HG03108 (cell line): ENCODE measurements around the gene FCHO2.

ENCODE experiments used
- ATAC-seq: cut with Tn5 transposase; IDR thresholded peaks from one replicate; pipeline ENCODE4 v1.9.1; 2021; ENCODE audit warnings: moderate library complexity; ENCODE audit not compliant: unreplicated experiment

Gene FCHO2

DNA sequence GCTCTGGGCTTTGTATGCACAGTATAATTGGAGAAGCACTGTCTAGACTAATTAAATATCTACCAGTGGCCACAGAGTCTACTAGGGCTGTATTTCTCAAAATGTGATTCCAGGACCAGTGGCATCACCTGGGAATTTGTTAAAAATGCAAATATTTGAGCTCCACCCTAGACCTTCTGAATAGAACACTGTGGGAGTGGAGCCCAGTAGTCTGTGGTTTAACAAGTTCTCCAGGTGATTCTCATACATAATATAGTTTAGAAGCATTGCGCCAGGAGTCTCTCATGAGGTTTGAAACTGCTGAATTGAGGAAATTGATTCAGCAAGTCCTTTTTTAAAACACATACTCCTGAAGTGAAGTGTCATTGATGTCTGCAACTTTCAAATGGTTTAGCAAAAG, 74.7 kb downstream of the FCHO2 start:
- ATAC-seq: no peak

DNA sequence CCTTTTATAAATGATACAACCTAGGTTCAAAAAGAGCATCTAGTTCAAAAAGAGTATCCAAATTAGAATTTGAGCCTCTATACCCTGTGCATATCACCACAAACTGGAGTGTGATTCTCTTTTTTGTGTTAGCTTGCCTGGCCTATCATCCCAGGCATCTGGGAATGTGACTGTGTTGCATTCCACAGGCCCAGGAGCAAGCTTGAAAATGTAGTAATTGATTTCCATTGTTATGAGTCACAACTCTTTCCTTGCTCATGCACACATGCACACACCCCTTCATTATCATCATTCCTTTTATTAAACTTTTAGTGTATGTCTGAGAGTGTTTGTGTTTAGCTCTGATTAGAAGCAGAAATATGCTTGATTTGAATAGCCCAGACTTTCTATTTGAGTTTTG, 75.2 kb downstream of the FCHO2 start:
- ATAC-seq: no peak

GRCh38 chr5:73031839-73032238, 76.0 kb downstream of the FCHO2 start:
- no peak for ATAC-seq

GRCh38 chr5:73032635-73033034, 76.8 kb downstream of the FCHO2 start:
- ATAC-seq: no peak

DNA sequence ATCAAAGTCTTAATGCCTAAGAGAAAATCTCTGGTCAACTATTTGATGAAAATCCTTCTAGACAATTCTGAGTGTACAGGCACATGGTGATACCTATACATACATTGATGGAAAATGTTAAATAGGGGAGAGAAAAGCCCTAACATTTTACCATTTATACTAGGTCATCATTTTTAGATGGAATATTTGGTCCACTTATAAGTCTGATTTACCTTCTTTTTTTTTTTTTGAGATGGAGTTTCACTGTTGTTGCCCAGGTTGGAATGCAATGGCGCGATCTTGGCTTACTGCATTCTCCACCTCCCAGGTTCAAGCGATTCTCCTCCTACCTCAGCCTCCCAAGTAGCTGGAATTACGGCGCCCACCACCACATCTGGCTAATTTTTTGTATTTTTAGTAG, 81.7 kb downstream of the FCHO2 start:
- ATAC-seq: no peak

- no peak for ATAC-seq
These were observed 83.2 kb downstream of the FCHO2 start for GRCh38 chr5:73039082-73039481.

DNA sequence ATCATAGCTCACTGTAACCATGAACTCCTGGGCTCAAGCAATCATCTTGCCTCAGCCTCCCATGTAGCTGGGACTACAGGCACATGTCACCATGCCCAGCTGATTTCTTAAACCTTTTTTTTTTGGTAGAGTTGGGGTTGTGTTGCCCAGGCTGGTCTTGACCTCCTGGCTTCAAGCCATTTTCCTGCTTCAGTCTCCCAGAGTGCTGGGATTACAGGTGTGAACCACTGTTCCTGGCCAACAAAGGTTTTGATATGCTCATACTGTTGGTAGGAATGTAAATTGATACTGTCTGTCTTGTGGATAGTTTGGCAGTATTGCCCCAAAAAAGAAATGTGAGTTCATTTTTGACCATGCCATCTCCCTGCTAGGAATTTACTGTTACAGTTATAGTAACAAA, 87.2 kb downstream of the FCHO2 start:
- no peak for ATAC-seq

DNA sequence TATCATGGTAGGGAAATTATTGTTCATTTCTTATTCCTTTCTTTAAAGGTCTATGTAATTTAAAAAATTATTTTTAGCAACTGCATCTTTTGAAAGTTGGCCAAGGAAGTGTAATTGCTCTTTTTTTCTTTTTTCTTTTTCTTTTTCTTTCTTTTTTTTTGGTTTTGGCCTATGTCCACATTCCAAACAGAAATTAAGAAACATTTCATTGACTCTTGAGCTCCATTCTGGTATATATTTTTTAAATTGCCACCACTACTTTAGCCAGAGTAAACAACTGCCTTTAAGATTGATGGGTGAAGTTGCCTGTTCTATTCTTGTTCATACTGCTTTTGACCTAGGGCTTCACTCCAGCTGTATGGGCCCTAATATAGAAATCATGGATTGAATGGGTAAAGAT, 88.7 kb downstream of the FCHO2 start:
- no peak for ATAC-seq

GRCh38 chr5:73045623-73046022, 89.8 kb downstream of the FCHO2 start:
- no peak for ATAC-seq

DNA sequence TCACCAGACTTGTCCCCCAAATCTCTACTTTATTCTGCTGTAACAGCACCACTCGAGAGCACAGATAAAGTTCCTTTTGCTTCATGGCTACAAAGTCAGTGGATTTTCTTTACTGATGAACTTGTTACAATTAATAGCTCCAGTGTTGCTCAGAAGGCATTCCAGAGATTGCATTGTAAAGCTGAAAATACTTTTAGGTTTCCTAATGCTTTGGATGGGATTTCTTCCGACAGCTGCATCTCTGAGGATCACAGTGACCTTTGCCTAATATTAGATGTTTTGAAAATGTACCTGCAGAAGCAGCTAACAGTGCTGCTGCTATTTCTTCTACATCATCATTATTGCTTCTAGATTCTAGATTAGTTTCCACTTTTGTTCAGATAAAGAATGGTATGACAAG, 105.8 kb downstream of the FCHO2 start:
- no peak for ATAC-seq

- no peak for ATAC-seq
These were observed 110.6 kb downstream of the FCHO2 start for GRCh38 chr5:73066466-73066865.

GRCh38 chr5:73067213-73067612, 111.4 kb downstream of the FCHO2 start:
- no peak for ATAC-seq

DNA sequence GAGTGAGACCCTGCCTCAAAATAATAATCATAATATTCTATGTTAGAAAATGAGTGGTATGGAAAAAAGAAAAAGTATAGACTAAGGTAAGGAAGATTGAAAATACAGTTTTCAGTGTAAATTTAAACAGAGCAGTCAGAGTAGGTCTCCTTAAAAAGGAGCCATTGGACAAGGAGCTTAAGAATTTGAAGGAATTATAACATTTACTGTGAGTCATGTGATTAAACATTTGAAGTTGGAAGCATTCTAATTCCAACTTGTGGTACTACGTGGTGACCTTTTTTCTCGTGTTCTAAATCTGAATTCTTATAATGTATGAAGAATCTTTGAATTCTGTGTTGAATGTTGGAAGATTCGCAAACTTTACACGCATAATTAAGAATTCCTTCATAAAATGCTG, 125.3 kb downstream of the FCHO2 start:
- no peak for ATAC-seq

DNA sequence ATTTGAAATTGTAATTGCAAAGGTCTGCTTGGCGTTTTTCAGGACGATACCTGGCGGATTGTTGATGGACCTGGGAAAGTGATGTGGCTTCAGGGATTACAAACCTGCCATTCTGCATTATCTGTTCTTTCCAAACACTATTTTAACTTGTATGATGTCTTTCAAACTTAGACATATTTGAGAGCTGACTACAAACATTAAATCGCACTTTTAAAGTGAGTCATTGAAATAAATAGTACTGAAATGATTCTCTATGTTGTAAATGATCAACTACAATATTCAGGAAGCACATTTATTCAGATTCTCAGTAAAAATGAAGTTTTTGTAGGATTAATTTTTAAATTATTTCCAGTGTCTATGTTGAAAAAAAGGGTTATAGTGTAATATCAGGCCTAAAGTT, 132.2 kb downstream of the FCHO2 start:
- ATAC-seq: no peak

GRCh38 chr5:73093943-73094342, 138.1 kb downstream of the FCHO2 start:
- no peak for ATAC-seq

DNA sequence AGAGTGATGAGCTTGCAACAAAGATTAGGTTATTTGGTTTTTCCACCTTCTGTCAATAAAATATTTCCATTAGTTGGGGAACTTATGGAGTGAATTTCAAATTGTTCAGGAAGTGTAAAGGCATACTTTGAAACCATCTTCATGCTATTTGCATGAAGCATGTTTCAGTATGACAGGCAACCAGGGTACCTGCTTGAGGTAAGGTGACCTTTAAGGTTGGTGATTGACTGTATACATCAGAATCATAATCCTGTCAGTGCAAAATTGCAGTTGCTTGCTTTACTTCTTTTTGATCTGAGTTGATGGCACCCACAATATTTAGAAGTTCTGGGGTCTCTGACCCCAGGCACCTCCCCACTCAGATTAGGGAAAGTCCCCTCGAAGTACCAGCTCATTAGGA, 138.6 kb downstream of the FCHO2 start:
- no peak for ATAC-seq

GRCh38 chr5:73095564-73096238, 139.9 kb downstream of the FCHO2 start:
- ATAC-seq: no peak

GRCh38 chr5:73096239-73096575, 140.4 kb downstream of the FCHO2 start:
- no peak for ATAC-seq

GRCh38 chr5:73097740-73098139, 141.9 kb downstream of the FCHO2 start:
- no peak for ATAC-seq

GRCh38 chr5:73100109-73100508, 144.3 kb downstream of the FCHO2 start:
- no peak for ATAC-seq

DNA sequence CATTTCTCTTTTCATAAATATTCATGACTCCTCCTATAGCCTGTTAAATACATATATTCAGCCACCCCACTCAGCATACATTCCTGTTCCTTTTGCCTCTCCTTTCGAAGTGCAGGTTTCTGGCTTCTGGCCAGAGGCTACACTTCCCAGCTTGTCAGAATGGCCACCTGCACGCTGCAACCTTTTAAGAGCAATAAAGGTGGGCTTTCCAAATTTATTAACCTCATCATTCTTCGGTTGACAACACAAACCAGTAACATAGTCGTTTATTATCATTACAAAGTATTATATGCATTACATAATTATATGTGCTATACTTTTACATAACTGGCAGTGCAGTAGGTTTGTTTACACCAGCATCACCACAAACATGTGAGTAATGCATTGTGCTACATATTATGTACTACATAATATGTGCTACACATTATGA, 148.0 kb downstream of the FCHO2 start:
- ATAC-seq: no peak

GRCh38 chr5:73104326-73104725, 148.5 kb downstream of the FCHO2 start:
- ATAC-seq: no peak

DNA sequence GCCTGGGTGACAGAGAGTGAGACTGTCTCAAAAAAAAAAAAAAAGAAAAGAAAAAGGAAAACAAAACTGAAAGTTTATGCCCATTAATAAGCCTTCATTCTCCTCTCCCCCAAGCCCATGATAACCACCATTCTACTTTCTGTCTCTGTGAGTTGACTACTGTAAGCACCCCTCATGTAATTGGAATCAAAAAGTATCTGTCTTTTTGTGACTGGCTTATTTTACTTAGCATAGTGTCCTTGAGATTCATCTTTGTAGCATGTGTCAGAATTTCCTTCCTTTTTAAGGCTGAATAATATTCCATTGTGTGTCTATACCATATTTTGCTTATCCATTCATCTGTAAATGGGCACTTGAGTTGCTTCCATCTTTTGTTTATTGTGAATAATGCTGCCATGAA, 150.5 kb downstream of the FCHO2 start:
- ATAC-seq: no peak

DNA sequence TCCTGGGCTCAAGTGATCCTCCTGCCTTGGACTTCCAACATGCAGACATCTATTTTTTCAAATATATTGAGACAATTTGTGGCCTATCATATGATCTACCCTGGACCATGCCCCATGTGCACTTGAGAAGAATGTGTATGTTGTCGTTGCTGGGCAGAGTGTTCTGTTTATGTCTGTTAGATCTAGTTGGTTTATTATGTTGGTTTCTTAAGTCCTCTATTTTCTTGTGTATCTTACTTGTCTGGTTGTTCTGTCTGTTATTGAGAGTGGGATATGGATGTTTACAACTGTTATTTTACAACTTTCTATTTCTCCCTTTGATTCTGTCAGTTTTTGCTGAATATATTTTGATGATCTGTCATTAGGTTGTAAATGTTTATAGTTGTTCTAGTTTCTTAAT, 154.3 kb downstream of the FCHO2 start:
- no peak for ATAC-seq
